Fibroblast of lung (primary cell): ENCODE measurements around the gene COLEC11. TPM values are rescaled to one million over a fixed set of nuclear protein-coding genes. Genes with fewer than 3 reads are reported as not detected.
"Not testable (repeated sequence)": the region's sequence is repeated elsewhere in the genome, so short reads cannot be mapped to it uniquely, and the experiment has no call there.

Experiments
- DNase-seq, 2 donors: peaks; one replicate each; pipeline versions ENCODE4 v3.0.0 to v3.0.0-alpha.2; 2010; ENCODE audit warnings: low read depth in 2 of 2
- H2AFZ ChIP-seq: 2 replicates; pipeline ENCODE4 v1.5.1; 2012; ENCODE audit warnings: low read length, control low read depth, inconsistent platforms
- H3K27ac ChIP-seq: 2 replicates; pipeline ENCODE4 v1.5.1; 2011; ENCODE audit warnings: low read length, control low read depth; ENCODE audit not compliant: insufficient read depth
- H3K27me3 ChIP-seq: 2 replicates; pipeline ENCODE4 v1.5.1; 2011; ENCODE audit warnings: mild to moderate bottlenecking, low read length; ENCODE audit not compliant: control insufficient read depth, insufficient read depth
- H3K36me3 ChIP-seq: 2 replicates; pipeline ENCODE4 v1.5.1; 2011; ENCODE audit warnings: low read length; ENCODE audit not compliant: control insufficient read depth, insufficient read depth
- H3K4me1 ChIP-seq: 2 replicates; pipeline ENCODE4 v1.5.1; 2011; ENCODE audit warnings: low read length; ENCODE audit not compliant: control insufficient read depth, insufficient read depth; ENCODE audit errors: extremely low read depth
- H3K4me2 ChIP-seq: 2 replicates; pipeline ENCODE4 v1.5.1; 2011; ENCODE audit warnings: low read length, control low read depth; ENCODE audit not compliant: insufficient read depth; ENCODE audit errors: extremely low read depth
- H3K4me3 ChIP-seq, 4 experiments: fragments of 200-600 bp in 1 of 4; sonication (generic) in 1 of 4; replicated peaks in 1 of 4; 2 replicates each; pipeline ENCODE4 v1.5.1; 2011 to 2016; ENCODE audit warnings: low read length in 4 of 4, low read depth in 3 of 4, mild to moderate bottlenecking in 3 of 4, control low read depth in 2 of 4, inconsistent platforms in 1 of 4, mixed read lengths in 1 of 4; ENCODE audit not compliant: insufficient read depth in 1 of 4; ENCODE audit errors: control extremely low read depth in 1 of 4
- H3K79me2 ChIP-seq: 2 replicates; pipeline ENCODE4 v1.5.1; 2012; ENCODE audit warnings: mild to moderate bottlenecking, low read length, inconsistent platforms; ENCODE audit not compliant: control insufficient read depth, insufficient read depth
- H3K9ac ChIP-seq: 2 replicates; pipeline ENCODE4 v1.5.1; 2011; ENCODE audit warnings: mild to moderate bottlenecking, low read length, control low read depth; ENCODE audit not compliant: insufficient read depth
- H3K9me3 ChIP-seq: 2 replicates; pipeline ENCODE4 v1.5.1; 2012; ENCODE audit warnings: low read depth, low read length; ENCODE audit not compliant: control insufficient read depth, insufficient read depth
- H4K20me1 ChIP-seq: 2 replicates; pipeline ENCODE4 v1.5.1; 2011; ENCODE audit warnings: low read length; ENCODE audit not compliant: control insufficient read depth, insufficient read depth; ENCODE audit errors: extremely low read depth
- EZH2 ChIP-seq: IDR thresholded peaks from 2 replicates; pipeline ENCODE4 v1.5.1; 2012; ENCODE audit warnings: low read length, control low read depth, mild to moderate bottlenecking; ENCODE audit errors: missing control alignments
- polyA plus RNA-seq, 2 donors: library from polyadenylated mRNA; depleted of rRNA in 1 of 2; stranded (reverse) in 1 of 2; unstranded in 1 of 2; fragments of >200 nt; gene quantifications; 2 replicates each; pipeline ENCODE4 v1.2.1, GENCODE V29; 2011 to 2012; ENCODE audit warnings: missing spikeins in 1 of 2
- total RNA-seq: library from RNA; depleted of rRNA; stranded (reverse); fragments of >200 nt; gene quantifications from 2 replicates; pipeline ENCODE4 v1.2.1, GENCODE V29; 2014
- TF ChIP-seq, protein P1 (sequence below), 2 donors: IDR thresholded peaks in 1 of 2; conservative IDR thresholded peaks in 1 of 2; 1 replicate in 1 of 2; 2 replicates in 1 of 2; pipeline ENCODE4 v1.5.1; 2011 to 2012; ENCODE audit warnings: low read length in 2 of 2, control low read depth in 1 of 2, inconsistent platforms in 1 of 2, low read depth in 1 of 2, mild to moderate bottlenecking in 1 of 2

COLEC11 gene
- total and polyA plus RNA-seq, 2 donors (not counting 1 experiment from before 2014, with no cell fraction given): 0.30 to 0.83 TPM

DNA sequence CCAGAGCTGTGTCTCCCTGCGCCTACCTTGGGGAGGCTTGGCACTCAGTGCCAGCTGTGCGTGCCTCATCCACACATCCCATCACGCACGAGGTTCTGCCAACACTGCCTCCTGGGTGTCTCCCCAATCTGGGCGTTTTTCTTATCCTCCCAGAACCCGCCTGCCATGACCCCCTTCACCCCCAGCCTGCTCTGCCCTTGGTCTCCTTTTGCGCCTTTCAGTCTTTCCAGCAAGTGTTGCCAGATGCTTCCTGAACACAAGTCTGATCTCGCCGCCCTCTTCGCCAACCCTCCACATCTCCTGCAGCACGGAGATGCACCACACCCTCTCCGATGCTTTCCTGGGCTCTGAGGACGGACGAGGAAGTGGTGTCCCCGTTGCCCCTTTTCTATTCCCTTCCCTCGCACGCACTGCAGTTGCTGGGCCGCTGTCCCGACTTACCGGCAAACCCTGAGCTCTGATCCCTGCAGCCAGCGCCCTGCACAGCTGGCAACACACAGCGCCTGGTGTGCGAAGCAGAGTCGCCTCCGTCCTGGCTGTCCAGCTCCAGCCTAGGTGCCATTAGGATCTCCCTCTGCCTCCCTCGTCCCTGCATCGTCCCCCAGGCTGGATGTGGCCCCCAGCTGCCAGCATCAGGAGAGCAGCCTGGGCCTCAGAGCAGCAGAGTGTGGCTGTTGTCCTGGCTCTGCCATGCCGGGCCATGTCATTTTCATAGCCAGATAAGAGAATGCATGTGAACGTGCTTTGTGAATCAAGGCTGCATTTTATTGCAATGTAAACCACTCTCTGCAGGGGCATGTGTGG is 40.5 kb downstream of the COLEC11 start:
- no peaks in the 10 kb centered on the region for H3K36me3 ChIP-seq
- no peaks in the 10 kb centered on the region for H3K27me3 ChIP-seq
- no peak overlapping the region for H3K9ac ChIP-seq
- H3K79me2 ChIP-seq: no peaks in the 10 kb centered on the region
- H3K4me3 ChIP-seq: no peak overlapping the region
- H3K4me1 ChIP-seq: no peaks in the 10 kb centered on the region
- DNase-seq: no peak
- H3K4me2 ChIP-seq: no peak overlapping the region
- H4K20me1 ChIP-seq: no peaks in the 10 kb centered on the region
- H3K27ac ChIP-seq: no peak overlapping the region
- TF ChIP-seq EZH2: no peak
- TF ChIP-seq, protein P1, sequence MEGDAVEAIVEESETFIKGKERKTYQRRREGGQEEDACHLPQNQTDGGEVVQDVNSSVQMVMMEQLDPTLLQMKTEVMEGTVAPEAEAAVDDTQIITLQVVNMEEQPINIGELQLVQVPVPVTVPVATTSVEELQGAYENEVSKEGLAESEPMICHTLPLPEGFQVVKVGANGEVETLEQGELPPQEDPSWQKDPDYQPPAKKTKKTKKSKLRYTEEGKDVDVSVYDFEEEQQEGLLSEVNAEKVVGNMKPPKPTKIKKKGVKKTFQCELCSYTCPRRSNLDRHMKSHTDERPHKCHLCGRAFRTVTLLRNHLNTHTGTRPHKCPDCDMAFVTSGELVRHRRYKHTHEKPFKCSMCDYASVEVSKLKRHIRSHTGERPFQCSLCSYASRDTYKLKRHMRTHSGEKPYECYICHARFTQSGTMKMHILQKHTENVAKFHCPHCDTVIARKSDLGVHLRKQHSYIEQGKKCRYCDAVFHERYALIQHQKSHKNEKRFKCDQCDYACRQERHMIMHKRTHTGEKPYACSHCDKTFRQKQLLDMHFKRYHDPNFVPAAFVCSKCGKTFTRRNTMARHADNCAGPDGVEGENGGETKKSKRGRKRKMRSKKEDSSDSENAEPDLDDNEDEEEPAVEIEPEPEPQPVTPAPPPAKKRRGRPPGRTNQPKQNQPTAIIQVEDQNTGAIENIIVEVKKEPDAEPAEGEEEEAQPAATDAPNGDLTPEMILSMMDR (conservative IDR thresholded peaks at IDR 0.05 in 1 of 2, IDR thresholded peaks at IDR 0.05 in 1 of 2; ENCODE audit: low read depth in 1 of 2, low read length in 2 of 2): no peak
- H2AFZ ChIP-seq: no peak overlapping the region
- no peaks in the 10 kb centered on the region for H3K9me3 ChIP-seq

DNA sequence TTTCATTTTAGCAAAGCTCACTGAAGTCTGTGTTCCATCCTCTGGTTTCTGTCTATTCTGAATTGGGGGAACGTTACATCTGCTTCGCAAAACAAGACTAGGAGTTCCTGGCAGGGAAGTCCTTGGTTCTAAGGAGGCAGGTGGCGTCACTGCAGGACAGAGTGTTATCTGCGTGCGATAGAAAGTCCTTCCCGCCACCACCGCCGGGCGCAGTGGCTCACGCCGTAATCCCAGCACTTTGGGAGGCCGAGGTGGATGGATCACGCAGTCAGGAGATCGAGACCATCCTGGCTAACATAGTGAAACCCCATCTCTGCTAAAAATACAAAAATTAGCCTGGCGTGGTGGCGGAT is 41.0 kb downstream of the COLEC11 start:
- not testable (repeated sequence) for H3K79me2 ChIP-seq, H3K36me3 ChIP-seq, H2AFZ ChIP-seq, H3K9ac ChIP-seq, H3K4me3 ChIP-seq, DNase-seq, H4K20me1 ChIP-seq, H3K27ac ChIP-seq, H3K27me3 ChIP-seq, H3K9me3 ChIP-seq, H3K4me1 ChIP-seq, H3K4me2 ChIP-seq

DNA sequence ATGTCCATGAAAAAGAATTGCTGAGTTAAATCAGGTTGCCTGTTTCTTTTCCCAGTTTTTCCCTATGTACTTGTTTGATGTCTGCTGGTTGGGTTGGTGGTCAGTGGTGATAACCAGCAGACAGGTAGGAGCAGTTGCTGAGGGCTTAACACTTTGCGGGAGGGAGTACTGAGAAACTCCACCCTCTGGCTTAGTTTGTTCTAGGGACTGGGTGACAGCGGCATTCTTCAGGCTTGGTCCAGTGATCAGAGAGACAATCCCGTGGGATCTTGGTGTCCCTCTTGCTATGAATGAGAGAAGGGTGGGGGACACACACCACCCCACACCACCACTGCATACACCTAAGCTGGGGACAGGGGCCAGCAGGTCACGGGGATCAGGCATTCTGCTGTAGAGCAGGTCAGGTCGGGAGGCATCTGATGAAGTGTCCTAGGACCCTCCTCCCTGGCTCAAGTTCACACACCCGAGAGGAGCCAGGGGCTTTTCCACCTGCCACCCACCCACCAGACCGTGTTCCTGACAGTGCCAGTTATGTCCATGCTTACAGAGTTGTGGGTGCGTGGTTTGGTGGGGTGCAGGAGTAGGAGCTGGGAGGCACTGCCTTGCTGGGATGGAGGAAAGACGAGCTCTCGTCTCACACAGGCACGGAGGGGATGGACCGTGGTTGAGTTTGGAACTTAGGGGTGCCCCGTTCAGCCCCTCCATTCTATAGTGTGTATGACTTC is 41.8 kb downstream of the COLEC11 start:
- TF ChIP-seq, protein P1 (conservative IDR thresholded peaks at IDR 0.05 in 1 of 2, IDR thresholded peaks at IDR 0.05 in 1 of 2; ENCODE audit: low read depth in 1 of 2, low read length in 2 of 2): no peak
- no peak for TF ChIP-seq EZH2
- DNase-seq: no peak
- Histone ChIP-seq H3K27ac (no peak overlapping the region), H3K9me3 (no peaks in the 10 kb centered on the region), H3K36me3 (no peaks in the 10 kb centered on the region), H3K27me3 (no peaks in the 10 kb centered on the region), H2AFZ (no peak overlapping the region), H3K4me3 (no peak overlapping the region), H3K79me2 (no peaks in the 10 kb centered on the region), H4K20me1 (no peaks in the 10 kb centered on the region), H3K4me2 (no peak overlapping the region), H3K9ac (no peak overlapping the region), H3K4me1 (no peaks in the 10 kb centered on the region)
